NCI-H1436 (cell line): Measurements from ENCODE around the gene EPM2A.

ENCODE experiments used
- DNase-seq: peaks from one replicate; lab custom pipeline; 2025; lab: John Stamatoyannopoulos, UW

The EPM2A gene

GRCh38 chr6:145602726-145603326 lies 132.5 kb downstream of the EPM2A start:
- DNase-seq = no peak

- DNase-seq = no peak
These were observed 133.9 kb downstream of the EPM2A start for GRCh38 chr6:145601397-145601796.

- no peak for DNase-seq
These were observed 135.0 kb downstream of the EPM2A start for GRCh38 chr6:145600299-145600698.

- DNase-seq = no peak
These were observed 146.3 kb downstream of the EPM2A start for GRCh38 chr6:145588981-145589380.

- DNase-seq = no peak
These were observed 148.0 kb downstream of the EPM2A start for GRCh38 chr6:145587334-145587733.

- no peak for DNase-seq
These were observed 151.6 kb downstream of the EPM2A start for GRCh38 chr6:145583753-145584152.
